GM18526 (cell line): ENCODE results near the gene ZNF213.

Source experiments
- POLR2A ChIP-seq: IDR thresholded peaks from 3 replicates; pipeline ENCODE4 v1.6.1; 2011; ENCODE audit not compliant: insufficient read length; ENCODE audit errors: extremely low read depth

Gene ZNF213

GRCh38 chr16:3134338-3135125 is at the start of gene ZNF213:
Gene ZNF213, plus strand, starts transcription at chr16:3135029. Its CDS starts 2,252 bp downstream, at chr16:3137281.
- no peak for TF ChIP-seq POLR2A

GRCh38 chr16:3085868-3086595 is 48.8 kb upstream of the ZNF213 start:
- no peak for TF ChIP-seq POLR2A

DNA sequence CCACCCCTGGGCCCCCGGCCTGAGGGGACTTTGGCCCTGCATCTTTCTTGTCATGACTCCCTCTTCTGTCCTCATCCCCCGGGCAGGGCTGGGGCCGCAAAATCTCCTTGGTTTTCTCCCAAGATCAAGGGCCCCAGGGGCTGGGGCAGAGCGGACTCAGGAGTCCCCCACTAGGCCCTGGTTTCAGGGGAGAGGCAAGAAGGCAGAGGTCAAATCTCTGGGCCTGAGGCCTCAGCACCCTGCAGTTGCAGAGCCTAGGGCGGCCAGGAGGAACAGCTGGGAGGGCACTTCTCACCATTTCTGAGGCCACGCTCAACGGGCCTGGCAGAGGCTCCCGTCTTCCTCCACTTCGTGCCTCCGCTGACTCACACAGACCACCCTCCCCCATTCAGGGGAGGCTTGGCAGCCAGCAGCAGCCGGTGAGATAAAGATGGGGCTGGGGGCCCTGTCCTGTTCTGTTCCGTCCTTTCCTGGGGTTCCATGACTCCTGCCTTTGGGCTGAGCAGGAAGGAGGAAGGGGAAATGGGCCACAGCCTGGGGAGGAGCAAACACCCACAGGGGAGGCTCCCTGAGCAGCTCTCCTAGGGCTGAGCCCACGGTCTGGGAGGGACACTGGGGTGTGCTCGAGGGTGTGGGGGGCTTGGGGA is 48.1 kb upstream of the ZNF213 start:
- no peak for TF ChIP-seq POLR2A

DNA sequence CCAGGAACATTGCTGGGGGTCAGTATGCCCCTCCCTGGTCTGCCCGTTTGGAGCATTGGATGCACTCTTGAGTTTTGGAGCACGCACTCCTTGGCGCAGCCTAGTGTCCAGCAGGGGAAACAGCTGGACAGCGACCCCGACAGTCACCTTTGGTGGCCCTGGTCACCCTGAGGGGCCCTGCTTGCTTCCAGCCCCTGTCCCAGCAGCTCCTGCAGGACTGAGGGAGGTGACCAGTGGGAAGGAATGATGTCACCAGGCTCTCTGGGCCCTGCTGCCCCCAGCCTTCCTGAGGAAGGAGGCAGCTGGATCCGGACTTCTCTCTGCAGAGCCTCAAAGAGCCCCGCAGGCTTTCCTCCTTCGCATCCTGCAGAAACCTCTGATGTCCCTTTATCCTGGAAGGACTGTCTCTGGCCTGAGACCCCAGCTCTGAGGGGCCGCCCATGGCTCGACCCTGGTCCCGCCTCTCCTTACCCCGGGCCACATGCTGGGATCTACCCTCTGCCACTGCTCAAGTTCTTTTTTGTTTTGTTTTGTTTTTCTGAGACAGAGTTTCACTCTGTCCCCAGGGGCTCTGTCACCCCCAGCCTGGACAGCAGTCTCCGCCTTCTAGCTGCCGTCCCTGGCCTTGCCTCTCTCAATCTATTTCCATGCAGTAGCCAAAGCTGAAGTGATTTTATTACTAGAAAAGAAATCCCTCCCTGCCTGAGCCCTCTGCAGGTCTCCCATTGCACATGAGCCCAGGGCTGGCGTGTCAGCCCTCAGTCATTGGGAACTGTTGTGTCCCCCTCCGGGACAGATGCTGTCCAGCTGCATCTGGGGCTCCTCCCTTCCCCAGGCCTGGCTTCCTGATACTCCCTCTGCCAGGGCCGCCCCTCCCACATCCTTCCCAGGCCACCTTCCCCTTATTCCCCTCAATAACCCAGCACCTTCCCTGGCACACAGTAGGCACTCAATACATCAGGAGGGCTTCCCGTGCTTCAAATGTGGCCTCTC is 47.3 kb upstream of the ZNF213 start:
- TF ChIP-seq POLR2A, result no peak

DNA sequence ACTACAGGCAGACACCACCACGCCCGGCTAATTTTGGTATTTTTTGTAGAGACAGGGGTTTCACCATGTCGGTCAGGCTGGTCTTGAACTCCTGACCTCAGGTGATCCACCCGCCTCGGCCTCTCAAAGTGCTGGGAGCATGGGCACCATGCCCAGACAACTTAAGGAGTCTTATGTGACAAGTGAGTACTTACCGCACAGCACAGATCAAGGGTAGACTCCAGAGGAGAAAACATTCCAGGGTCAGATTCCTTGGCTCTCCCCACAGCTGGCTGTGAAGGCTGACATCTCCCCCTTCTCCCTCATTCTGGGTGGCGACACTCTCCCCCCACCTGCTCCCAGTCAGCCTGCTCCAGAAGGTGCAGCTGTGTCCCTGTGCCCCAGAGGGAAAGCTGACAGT is 46.4 kb upstream of the ZNF213 start:
- TF ChIP-seq POLR2A, result no peak

DNA sequence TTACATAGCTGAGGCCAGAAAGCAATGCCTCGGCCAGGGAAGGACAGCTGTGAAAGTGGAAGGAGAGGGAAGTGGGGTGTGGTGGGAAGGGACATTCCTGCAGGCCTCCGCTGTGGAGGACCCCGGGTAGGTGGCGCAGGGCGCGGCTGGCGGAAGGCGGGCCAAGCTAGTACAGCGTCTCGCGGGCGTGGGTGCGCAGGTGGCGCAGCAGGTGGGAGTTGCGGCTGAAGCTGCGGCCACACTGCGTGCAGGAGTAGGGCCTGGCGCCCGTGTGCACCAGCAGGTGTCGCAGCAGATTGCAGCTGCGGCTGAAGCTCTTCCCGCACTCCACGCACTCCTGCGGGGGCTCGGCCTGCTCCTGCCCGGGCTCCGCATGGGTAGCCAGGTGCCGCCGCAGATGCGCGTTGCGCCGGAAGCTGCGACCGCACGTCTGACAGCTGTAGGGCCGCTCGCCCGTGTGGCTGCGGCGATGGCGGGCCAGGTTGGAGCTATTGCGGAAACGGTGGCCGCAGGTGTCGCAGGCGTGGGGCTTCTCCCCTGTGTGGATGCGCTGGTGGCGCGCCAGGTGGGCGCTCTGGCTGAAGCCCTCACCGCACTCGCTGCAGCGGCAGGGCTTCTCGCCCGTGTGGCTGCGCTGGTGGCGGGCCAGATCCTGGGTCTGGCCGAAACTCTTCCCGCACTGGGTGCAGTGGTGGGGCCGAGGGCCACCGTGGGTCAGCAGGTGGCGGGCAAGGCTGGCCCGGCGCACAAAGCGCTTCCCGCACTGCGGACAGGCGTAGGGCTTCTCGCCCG is 45.7 kb upstream of the ZNF213 start:
- TF ChIP-seq POLR2A, result no peak

DNA sequence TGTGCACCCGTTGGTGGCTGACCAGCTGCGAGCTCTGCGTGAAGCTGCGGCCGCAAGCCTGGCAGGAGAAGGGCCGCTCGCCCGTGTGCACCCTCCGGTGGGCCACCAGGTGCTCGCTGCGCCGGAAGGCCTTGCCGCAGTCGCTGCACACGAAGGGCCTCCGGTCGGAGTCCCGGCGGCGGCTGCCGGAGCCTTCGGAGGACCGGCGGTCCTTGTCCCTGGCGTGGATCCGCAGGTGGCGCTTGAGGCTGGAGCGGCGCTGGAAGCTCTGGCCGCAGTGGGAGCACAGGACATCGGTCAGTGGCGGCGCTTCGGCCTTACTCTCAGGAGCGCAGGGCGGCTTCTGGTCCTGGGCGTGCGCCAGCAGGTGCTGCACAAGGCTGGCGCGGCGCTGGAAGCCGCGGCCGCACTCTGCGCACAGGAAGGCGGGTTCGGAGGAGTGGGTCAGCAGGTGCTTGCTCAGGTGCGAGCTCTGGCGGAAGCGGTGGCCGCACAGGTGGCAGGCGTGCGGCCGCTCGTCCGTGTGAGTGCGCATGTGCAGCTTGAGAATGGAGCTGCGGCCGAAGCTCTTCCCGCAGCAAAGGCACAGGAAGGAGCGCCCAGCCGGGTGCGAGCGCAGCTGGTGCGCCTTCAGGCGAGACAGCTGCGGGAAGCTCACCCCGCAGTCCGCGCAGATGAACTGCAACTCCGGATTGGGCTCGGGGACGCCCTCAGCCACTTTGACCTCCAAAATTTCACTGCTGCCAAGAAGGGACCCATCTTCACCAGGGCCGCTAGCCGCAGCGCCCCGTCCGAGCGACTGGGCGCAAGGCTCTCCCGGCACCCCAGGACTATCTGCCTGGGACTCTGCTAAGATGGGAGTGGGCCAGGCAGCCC is 44.9 kb upstream of the ZNF213 start:
- TF ChIP-seq POLR2A, result no peak

DNA sequence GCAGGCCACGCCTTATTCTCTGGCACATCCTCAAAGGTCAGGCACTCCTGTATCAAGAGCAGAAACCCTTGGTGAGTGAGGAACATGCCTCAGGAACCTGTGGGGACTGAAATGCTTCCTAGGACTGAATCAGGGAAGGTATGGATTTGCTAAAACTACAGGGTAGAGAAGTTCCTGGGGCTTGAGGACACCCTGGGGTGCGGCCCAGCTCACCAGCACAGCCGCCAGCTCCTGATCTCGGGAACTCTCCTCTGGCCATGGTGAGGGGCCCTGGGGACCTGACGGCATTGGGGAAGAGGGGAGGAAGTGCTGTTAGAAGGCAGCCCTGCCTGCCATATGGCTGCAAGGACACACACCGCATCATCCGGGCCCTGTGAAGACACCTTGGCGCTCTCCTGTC is 43.3 kb upstream of the ZNF213 start:
- TF ChIP-seq POLR2A, result no peak

GRCh38 chr16:3092501-3092941 is 42.3 kb upstream of the ZNF213 start:
- no peak for TF ChIP-seq POLR2A

DNA sequence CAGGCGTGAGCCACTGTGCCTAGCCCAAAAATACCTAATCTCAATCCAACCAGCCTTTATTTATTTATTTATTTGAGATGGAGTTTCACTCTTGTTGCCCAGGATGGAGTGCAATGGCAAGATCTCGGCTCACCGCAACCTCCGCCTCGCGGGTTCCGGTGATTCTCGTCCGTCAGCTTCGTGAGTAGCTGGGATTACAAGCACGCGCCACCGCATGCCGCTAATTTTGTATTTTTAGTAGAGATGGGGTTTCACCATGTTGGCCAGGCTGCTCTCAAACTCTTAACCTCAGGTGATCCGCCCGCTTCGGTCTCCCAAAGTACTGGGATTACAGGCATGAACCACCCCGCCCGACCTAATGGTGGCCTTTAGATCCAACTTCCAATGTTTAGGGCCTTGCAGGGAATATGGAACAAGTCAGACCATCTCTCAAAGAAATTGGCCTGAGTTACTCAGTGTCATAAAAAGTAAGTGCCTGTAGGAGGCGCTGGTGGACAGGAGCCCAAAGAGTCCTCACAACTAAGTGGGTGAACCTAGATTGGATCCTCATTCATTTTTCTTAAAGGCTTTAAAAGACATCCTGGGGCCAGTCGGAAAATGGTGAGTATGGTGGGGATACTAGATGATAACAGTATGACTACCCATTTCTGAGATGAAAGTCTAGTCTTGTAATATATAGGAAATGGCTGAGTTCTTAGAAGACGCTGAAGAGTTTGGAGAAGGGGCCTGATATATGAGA is 40.4 kb upstream of the ZNF213 start:
- TF ChIP-seq POLR2A, result no peak

DNA sequence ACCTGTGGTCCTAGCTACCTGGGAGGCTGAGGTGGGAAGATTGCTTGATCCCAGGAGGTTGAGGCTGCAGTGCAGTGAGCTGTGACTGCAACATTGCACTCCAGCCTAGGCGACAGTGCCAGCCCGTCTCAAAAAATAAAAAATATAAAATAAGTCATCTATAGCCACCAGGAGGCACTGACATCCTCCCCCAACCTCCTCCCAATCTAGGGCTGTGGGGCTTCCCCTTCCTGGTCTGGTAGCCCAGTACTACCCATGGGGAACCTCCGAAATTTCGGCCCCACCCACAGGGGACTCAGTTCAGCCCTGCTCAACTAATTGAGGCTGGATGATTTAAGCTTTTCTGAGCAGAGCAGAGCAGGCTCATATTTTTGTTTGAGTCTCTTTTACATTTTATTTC is 39.0 kb upstream of the ZNF213 start:
- no peak for TF ChIP-seq POLR2A

DNA sequence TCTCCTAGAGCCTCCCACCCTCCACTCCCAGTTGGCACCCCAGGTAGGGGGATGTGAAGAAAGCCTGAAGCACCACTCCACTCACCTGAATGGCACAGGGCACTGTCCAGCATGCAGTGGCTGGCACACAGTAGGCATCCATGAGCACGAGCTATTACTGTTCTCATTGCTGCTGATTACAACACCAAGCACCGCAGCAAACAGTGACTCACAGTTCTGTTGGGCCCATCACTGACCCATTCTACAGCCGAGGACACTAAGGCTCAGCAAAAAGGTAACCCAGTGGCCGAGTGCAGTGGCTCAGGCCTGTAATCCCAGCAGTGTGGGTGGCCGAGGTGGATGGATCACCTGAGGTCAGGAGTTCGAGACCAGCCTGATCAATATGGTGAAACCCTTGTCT is 38.5 kb upstream of the ZNF213 start:
- TF ChIP-seq POLR2A, result no peak
